C1 segment of cervical spinal cord (tissue), 14 donors: Measurements from ENCODE around the gene P3H3.
A peak's percentile ranks its signal among the peaks of the same experiment; 100 is the strongest.

ENCODE experiments used
- DNase-seq, 14 donors: peaks; one replicate each; lab custom pipeline; 2025; lab: John Stamatoyannopoulos, UW

P3H3 gene, protein sequence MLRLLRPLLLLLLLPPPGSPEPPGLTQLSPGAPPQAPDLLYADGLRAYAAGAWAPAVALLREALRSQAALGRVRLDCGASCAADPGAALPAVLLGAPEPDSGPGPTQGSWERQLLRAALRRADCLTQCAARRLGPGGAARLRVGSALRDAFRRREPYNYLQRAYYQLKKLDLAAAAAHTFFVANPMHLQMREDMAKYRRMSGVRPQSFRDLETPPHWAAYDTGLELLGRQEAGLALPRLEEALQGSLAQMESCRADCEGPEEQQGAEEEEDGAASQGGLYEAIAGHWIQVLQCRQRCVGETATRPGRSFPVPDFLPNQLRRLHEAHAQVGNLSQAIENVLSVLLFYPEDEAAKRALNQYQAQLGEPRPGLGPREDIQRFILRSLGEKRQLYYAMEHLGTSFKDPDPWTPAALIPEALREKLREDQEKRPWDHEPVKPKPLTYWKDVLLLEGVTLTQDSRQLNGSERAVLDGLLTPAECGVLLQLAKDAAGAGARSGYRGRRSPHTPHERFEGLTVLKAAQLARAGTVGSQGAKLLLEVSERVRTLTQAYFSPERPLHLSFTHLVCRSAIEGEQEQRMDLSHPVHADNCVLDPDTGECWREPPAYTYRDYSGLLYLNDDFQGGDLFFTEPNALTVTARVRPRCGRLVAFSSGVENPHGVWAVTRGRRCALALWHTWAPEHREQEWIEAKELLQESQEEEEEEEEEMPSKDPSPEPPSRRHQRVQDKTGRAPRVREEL

DNA sequence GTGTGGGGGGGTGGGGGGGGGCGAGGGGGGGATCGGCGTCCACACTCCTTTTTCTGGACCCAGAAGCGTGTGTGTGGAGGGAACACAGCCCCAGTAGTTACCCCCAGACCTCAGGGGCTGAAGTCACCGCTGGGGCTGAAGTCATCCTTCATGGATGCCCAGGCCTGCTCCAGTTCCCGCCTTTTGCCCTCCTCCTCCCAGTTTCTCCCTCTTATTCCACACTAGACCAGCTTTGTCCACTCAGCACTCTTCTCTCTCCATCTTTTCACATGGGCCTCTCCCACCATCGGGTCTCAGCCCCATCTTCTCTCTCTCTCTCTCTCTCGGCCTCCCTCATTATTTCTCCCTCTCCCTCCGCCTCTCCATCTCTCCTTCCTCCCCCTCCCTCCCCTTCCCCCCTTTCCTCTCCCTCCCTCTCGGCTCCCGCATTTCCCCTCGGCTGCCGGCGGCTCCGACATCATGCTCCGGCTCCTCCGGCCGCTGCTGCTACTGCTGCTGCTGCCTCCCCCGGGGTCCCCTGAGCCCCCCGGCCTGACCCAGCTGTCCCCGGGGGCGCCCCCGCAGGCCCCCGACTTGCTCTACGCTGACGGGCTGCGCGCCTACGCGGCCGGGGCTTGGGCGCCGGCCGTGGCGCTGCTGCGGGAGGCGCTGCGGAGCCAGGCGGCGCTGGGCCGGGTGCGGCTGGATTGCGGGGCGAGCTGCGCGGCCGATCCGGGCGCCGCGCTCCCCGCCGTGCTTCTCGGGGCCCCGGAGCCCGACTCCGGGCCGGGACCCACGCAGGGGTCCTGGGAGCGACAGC, at the start of gene P3H3:
Gene P3H3 (plus strand): TSS at position 426 of the 799 bp plus-strand sequence. CDS start 34 bp downstream, at position 460.
- DNase-seq: peak in 3 of 14 donors; percentile 9 to 63 (median 28)

DNA sequence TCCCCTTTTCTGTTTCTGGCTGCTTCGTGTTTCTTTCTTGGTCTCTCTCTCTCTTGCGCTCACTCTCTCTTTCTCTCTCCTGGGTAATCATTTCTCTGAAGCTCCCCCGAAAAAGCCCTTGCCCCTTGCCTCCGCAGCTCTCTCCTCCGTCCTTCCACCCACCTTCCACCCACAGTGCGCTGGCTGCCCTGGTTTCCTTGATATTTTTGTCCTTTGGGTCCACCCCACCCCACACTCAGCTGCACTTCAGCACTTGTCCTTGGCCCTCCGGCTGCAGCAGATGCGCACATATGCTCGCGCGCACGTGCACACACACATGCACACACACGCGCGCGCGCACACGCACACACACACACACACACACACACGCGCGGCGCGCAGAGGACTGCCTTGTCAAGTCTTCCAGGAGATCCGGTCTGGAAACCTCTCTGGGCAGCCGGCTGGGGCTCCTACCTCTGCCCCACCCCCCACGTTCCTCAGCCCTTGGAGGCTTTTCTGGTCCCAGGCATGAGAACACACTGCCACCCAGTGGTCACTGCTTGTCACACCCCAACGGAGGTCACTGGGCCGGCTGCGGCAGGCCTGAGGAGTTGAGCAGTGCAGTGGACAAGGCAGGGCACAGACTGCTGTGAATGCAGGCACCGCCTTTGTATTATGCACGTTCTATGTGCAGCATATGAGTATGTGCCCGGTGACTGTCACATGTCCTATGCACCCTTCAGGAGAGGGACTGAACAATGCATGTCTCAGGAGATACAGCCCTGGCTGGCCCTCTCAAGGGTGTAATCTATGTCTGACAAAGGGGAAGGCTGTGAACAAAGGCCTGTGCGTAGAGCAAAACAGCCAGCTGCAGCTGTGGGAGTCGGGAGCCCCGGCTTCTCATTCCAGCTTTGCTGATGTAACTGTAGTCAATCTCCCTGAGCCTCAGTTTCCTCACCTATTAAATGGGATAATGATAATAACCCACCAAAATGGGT, 49.3 kb upstream of the P3H3 start:
- DNase-seq: peak; percentile 40 to 96 (median 84)

DNA sequence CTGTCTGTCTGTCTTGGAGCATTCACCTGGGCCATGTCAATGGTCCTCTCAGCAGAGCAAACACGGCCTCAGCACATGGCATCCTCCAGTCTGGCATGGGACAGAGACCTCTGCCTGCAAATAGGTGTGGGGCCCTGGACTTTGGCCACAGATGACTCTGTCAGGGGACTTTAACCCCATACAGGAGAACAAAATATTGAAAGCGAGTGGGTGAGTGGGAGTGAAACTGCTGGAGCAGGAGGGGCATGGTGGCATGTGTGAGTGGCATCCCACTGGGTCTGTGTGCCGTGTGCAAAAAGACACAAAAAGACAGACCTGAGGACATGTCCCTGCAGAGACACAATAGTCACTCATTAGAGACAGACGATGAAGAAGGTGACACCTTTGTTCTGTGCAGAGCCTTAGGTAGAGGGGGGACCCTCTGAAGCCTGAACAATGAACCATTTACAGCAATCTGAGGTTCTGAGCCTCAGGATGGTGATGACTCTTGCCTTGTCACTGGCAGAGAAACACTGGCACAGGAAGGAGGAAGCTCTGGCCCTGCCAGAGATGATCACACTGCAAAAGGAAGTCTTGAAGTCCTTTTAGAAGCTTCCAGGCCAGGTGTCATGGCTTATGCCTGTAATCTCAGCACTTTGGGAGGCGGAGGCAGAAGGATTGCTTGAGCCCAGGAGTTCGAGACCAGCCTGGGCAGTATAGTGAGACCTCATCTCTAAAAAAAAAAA, 48.3 kb upstream of the P3H3 start:
- peak in 1 of 14 donors; percentile 14 for DNase-seq

DNA sequence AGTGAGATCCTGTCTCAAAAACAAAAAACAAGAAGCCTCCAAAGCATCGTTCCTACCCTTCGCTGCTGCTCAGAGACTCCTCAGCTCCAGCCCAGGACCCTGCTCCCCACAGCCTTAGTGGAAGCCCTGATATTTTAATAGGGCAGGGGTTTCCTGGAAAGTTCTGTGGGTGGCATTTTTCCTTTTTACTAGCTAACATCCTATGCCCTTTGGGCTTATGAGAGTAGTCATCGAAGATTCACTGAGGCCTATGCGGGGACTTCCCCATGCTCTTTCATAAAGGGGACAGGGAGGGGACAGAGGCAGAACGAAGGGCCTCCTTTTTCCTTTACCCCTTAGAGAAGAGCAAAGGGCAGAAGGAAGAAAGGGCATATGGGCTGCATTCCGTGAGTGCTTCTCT, 47.6 kb upstream of the P3H3 start:
- DNase-seq: no peak

DNA sequence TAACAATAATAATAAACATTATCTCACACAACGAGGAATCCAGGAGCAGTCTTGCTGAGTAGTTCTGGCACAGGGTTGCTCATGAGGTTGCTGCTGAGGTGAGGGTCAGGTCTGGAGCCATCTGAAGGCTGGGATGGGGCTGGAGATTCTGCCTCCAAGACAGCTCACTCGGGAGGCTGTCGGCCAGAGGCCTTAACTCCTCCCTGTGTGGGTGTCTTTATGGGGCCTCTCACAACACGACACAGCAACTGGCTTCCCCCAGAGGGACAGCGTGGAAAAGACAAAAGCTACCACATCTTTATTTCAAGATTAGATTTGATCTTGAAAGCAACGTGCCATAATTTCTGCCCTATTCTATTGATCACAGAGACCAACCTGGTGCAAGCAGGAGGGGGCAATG, 46.1 kb upstream of the P3H3 start:
- DNase-seq: no peak

DNA sequence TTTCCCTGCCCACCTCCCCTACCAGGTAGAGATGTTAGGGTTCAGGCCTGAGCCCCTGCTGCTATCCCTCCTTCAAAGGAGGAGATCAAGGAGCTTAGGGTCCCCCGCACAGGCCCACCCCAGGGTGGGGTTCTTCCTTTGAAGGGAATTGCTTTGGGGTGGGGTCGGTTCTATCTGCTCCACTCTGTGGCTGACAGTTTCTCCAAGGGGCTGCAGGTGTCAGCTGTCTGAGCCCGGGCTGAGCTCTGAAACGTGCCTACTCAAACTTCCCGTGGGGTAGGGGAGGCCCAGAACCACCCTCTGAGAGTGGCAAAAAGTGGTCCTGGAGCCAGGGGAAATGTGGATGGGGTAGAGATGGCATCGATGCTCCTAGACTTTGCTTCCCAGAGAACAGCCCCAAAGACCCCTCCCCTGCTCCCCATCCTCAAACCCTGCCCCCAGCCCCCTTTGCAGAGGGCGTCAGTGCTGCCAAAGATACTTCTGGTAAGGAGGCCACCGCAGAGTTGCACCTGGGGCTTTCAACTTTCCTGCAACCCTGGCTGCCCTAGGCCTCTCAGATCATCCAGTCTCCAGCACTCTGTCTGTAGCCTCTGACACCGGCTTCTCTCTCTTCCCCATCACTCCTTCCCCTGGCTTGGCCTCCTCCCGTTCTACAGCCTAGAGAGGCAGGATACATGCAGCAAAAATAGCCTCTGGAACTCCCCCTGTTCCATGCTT, 45.2 kb upstream of the P3H3 start:
- no peak for DNase-seq

DNA sequence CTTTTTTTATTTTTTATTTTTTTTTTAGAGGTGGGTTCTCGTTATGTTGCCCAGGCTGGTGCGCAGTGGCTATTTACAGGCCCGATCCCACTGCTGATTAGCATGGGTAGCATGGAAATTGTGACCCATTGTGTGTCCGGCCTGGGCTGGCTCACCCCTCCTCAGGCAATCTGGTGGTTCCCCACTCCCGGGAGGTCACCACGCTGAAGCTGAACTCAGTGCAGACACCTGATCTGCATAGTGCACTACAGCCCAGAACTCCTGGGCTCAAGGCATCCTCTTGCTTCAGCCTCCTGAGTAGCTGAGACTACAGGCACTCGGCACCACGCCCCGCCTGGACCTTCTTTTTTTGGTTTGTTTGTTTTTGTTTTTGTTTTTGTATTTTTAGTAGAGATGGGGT, 44.4 kb upstream of the P3H3 start:
- DNase-seq: no peak

DNA sequence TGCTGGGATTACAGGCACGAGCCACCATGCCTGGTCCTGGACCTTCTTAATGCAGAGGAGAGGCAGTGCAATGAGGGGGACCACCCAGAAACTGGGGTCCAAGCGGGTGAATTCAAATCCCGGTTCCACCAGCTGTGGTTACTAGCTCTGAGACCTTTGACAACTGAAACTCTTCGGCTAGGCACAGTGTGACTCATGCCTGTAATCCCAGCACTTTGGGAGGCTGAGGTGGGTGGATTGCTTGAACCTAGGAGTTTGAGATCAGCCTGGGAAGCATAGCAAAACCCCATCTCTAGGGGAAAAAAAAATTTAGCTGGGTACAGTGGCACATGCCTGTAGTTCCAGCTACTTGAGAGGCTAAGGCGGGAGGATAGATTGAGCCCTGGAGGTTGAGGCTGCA, 43.9 kb upstream of the P3H3 start:
- no peak for DNase-seq

DNA sequence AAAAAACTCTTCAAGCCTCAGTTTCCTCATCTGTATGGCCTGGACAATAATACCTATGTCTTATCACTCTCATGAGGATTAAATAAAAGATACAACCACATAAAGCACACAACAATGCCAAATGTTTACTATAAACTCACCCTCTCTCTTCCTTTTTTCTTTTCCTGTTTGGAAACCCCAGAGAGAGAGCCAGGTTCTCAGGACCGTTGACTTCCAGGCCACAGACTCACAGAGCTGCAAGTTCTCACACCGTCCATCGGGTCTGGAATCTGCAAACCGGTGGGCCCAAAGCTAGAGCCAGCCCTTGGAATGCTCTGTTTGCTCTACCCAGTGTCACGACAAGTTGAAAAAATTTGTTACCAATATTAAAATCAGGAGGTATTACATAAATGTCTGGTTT, 43.4 kb upstream of the P3H3 start:
- no peak for DNase-seq

DNA sequence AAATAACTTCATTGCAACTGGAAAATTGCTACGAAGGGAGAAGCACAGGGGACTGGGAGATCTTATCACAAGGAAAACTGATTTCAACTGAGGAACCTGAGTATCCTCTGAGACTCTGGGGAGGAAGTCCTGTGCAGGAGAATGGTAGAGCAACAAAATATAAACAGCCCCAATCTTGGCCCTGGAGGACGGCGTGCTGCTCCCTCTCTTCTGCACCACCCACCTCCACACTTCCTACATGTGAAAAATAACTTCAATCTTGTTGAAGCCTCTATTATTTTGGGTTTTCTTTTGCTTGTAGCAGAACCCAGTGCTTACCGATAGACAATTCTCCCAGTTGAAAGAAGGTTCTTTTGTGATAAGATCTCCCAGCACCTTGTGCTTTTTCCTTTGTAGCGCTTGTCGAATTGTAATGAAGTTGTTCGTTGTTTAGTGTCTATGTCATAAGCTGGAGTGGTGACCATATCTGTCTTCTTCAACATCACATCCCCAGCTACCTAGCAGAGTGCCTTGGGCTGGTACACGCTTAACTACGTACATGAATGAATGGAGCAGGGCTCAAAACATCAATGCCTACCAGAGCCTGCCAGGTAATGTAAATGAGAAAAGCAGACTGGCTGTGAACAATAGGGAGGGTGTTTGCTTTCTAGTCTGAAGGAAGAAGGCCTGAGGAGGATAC, 41.7 kb upstream of the P3H3 start:
- DNase-seq: no peak

DNA sequence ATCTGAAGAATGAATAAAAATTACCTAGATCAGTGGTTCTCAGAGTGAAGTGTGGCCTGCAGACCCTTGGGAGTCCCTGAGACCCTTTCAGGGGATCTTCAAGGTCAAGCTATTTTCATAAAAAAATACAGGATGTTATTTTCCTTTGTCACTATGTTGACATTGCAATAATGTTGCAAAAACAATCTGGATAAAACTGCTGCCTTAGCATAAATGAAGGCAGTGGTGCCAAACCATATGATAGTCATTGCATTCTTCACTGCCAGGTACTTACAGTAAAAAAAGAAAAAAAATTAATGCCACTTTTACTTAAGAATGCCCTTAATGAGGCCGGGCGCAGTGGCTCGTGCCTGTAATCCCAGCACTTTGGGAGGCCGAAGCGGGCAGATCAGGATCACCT, 40.9 kb upstream of the P3H3 start:
- DNase-seq: no peak

DNA sequence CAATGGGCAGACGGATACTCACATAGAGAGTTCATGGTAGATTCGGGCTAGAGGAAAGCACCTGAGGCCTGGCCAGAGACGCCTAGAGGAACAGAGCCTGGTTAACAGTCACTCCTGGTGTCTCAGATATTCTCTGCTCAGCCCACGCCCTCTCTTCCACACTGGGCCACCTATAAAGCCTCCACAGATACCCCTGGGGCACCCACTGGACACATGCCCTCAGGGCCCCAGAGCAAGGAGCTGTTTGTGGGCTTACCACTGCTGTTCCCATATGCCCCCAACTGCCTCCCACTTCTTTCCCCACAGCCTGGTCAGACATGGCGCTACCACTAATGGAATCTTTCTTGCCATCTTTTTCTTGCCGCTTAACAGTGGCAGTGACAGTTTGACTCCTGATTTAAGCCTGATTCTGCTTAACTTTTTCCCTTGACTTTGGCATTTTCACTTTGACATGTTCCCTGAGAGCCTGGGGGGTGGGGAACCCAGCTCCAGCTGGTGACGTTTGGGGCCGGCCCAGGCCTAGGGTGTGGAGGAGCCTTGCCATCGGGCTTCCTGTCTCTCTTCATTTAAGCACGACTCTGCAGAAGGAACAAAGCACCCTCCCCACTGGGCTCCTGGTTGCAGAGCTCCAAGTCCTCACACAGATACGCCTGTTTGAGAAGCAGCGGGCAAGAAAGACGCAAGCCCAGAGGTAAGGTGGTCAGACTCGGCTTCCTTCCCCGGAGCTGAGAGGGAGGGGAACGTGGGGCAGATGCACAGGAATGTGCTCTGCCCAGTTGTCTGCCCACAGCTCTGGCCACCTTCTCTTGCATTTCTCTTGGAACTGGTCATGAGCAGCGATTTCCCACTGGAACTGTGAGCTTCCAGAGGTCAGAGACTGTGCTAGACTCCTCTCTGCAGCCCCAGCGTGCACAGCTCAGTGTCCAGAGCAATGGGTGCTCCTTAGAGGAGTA, 39.0 kb upstream of the P3H3 start, which contains the start of gene CD4:
Gene CD4 (plus strand): TSS at position 557 of the 953 bp plus-strand sequence. CDS start 10,611 bp downstream, outside the sequence.
- DNase-seq: peak in 5 of 14 donors; percentile 14 to 53 (median 28)

DNA sequence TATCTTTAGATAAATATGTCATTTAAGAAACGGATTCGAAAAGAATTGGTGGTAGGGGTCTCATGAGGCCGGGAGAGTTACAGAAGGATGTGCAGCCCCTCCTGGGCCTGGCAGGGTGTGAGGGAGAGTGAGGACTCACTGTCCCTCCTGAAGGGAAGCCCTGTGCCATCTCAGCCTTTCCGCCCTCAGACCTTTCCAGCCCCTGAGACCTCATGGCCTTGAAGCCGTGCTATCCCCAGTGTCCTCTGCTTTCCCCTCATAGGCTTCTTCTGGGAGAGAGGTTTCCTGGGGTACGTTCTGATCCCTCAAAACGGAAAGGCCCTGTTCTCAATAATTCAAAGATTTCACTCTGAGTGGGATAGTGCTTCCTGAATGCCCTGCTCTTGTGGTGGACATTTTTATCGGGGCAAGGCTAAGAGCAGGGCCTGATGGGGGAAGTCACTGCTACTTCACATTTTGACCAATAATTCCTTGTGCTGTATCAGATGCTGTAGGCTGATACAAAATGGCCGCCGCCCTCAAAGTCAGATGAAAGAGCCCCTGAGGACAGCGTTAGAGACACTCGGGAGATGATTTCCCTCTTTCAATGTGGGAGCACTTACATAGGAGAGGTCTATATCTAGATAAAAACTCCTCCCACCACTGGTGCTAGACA, 37.6 kb upstream of the P3H3 start:
- DNase-seq: no peak

DNA sequence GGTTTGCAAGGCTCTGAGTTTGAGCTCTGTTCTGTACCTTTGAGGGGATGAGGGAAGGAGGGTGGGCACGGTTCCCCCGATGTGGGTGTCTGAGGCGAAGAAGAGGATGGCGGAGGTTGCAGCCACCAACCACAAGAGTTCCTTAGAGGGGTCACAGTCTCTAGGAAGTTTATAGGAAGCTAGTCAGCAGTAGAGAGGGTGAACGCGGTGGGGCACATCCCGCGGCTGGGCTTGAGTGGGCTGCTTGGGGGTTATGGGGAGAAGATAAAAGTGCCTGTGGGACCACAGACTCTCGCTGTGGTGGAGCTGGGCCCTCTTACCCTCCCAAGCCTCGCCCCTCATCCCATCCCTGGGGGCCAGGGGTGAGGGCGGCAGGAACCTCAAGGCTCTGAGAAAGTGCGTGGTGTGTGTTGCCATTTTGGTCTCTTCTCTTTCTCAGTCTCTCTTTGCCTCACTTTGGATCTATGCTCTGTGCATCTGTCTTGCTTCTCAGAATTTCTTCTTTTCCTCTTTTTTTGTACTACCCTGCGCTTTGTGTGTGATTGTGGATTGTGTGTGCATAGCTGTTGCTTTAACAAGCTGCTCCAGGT, 36.2 kb upstream of the P3H3 start:
- DNase-seq: no peak

DNA sequence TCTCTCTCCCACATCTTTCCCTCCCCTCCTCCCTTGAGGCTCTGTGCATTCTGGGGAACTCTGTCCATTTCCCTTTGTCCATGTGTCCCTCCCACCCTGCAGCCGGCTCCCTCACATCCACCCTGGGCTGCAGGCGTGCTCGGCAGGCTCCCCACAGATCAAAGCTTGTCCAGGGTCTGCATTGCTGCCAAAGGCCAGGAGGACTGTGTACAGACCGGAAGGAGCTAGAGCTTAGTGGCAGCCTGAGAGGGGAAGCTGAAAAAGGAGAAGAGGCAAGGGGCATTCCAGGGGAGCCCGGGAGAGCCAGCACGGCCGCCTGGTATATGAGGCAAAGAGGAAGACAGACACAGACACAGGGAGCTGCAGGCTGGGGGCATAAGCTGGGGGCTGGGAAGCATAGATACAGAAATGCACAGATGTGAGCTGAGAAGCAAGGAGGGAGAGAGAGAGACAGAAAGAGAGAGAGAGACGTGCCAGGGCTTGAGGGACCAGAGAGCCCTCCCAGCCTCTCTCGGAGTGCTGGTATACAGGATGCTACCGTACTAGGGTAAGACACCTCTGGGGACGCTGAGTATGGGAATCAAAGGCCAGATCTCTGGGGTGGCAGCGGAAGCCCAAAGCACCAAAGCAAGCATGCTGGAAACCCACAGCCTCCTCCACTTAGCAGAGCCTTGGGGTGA, 35.5 kb upstream of the P3H3 start:
- peak in 6 of 14 donors; percentile 17 to 40 (median 24) for DNase-seq

DNA sequence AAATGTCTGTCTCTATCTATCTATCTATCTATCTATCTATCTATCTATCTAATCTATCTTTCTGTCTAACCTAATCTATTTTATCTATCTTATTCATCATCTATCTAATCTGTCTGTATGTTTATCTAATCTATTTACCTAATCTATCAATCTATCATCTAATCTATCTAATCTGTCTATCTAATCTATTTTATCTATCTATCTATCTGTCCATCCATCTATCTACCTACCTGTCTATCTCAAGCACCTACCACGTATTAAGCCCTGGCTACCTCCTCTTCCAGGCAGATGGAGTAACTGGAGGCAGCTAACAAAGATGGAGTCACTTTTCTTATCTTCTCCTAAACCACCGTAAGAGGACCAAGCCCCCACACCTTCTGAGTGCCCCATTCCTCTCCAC, 33.1 kb upstream of the P3H3 start:
- DNase-seq: no peak
